ENCODE measurements around the gene COBL.

The COBL gene

GRCh38 chr7:51152706-51153200 is 163.9 kb downstream of the COBL start:
- in situ Hi-C loops (cut with MboI; ENCODE audit: low sequenced_read_pairs) = loop anchor here (25.0 kb wide), 1 partner anchor 690 kb away; the partner anchor contains the start of gene FIGNL1

- in situ Hi-C loops (cut with MboI; ENCODE audit: low sequenced_read_pairs) = loop anchor here (25.0 kb wide), 1 partner anchor 689 kb away; the partner anchor contains the start of gene FIGNL1
These were observed 165.2 kb downstream of the COBL start for GRCh38 chr7:51151455-51151854.

- in situ Hi-C loops (cut with MboI; ENCODE audit: low sequenced_read_pairs) = loop anchor here (25.0 kb wide), 1 partner anchor 688 kb away; the partner anchor contains the start of gene FIGNL1
These were observed 166.4 kb downstream of the COBL start for GRCh38 chr7:51150193-51150592.

DNA sequence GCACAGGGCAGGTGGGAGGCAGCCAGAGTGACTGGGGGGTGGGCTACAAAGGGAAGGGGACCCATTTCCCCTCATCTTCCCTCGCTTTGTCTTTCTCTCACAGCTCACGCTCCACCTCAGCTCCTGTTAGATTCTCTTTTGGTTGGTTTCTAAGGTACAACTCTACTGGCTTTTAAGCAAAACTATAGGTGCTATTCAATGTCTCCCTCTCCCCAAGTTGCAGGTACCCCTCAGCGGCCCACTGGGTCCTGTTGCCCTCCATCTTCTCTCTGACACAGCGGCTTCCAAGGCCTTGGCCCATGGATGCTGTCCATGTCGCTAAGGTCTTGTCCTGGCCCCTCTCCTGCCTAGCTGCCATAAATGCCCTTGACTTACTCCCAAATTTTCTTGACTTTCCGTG is 168.4 kb downstream of the COBL start:
- in situ Hi-C loops (cut with MboI; ENCODE audit: low sequenced_read_pairs) = no loop called here

DNA sequence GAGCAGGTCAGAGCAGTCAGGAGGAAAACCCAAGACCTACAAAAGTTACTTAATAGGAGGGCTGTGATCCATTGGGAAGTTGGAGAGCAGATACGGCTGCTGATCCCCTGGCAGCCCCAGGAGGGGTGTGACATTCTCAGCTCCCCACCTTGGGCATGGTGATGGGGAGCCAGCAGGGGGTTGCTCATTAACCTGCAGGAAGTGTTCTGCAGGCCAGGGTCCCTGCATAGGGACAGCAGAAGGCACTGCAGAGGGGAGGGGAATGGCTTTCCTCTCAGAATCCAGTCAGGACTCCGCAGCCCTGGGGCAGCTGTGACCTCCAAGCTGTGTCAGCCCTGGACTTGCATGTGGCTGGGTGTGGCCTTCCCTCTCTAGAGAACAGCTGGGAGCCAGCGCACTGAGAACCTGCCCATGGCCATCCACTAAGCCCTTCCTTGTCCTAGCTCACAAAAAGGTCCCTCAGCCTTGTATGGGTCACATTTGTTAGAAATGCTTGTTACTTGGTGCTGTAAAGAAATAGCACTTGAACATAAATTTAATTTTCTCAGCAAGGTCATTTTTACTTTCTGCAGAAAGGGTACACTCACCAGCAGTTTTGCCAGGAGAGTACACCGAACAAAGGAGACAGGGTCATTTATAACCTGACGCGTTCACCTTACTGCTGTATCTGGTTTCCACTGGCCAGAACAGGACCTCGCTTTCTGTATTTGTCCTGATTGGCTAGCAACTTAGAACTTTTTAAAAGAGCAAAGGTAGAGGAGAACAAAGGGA is 169.6 kb downstream of the COBL start:
- in situ Hi-C loops (cut with MboI; ENCODE audit: low sequenced_read_pairs) = no loop called here

GRCh38 chr7:51144178-51144577 is 172.4 kb downstream of the COBL start:
- in situ Hi-C loops (cut with MboI; ENCODE audit: low sequenced_read_pairs) = no loop called here

GRCh38 chr7:51142741-51143385 is 173.7 kb downstream of the COBL start:
- in situ Hi-C loops (cut with MboI; ENCODE audit: low sequenced_read_pairs) = no loop called here

DNA sequence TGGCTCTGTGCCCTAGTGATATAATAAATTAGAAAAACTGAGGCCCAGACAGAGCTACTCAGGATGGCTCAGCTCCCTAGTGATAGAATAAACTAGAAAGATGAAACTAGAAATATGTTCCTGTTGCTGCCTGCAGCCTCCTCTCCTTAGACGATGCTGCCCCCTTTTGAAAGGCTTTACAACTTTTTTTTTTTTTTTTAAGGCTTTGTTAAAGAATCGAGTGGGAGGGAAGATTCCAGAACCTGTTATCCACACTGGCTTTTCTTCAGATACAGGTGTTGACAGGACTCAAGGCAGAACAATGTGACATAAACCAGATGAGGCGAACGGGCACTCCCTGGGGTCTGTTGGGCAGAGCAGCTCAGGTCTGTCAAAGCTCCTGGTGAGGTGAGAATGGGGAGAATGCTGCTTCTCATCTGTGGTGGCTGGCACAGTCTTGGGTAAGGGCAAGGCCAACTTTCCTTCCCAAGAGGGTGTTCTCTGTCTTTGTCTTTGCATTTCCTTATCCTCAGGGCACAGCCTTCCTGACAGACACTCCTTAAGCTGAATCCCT is 175.1 kb downstream of the COBL start:
- in situ Hi-C loops (cut with MboI; ENCODE audit: low sequenced_read_pairs) = no loop called here

DNA sequence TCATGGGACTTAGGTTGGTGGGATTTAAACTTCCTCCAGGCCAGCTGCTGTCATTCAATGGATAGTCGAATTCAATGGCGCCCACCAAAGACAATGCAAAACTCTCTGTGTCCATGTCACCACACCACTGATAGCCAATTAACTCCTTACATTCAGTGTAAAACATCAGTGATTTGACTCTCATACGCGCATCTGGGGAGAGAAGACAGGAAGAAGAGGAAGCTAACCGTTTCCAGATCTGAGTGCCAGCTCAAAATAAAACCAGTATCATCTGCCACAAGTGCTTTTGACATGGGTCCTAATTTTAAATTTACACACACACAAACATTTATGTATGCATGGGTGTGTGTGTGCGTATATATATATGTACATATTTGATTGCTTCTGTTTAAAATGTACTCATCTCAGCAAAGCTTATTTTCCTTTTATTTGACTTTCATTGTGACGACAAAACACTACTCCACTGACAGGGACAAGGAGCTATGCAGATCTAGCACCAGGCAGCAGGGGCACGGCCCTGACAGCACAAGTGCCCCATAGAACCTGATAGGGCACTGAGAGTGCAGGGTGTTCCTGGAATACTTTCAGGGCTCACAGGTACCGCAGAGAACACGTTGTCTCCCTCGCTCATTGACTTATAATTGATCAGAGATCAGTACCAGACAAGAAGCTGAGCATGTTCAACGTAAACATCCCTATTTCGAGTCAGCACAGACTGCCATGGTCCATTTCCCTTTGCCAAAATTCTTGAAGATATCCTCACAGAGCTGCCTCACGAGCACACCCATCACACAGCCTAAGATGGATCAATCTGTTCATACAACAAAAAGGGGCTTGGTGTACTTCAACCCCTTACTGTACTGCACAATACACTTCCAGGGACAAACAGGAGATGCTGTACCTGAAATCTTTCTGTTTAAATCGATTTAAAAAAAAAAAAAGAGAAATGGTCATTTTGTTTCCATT is 176.1 kb downstream of the COBL start:
- in situ Hi-C loops (cut with MboI; ENCODE audit: low sequenced_read_pairs) = no loop called here

DNA sequence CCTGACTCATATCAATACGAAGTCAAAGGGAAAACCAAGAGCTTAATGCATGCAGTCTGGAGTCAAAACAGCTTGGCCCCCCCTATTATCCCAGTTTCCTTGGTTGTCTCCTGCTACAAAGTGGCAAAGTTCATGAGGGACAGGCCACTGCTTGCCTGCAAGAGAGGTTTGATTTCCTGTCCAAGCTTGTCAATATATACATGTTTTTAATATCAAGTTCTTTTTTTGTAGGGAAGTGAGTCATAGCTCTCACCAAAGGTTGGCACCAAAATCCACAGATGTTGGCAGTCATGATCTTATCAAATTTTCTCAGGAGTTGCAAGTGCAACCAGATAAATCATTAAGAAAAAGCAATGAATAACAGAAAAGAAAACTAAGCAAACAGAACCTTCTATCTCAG is 176.8 kb downstream of the COBL start:
- in situ Hi-C loops (cut with MboI; ENCODE audit: low sequenced_read_pairs) = no loop called here

DNA sequence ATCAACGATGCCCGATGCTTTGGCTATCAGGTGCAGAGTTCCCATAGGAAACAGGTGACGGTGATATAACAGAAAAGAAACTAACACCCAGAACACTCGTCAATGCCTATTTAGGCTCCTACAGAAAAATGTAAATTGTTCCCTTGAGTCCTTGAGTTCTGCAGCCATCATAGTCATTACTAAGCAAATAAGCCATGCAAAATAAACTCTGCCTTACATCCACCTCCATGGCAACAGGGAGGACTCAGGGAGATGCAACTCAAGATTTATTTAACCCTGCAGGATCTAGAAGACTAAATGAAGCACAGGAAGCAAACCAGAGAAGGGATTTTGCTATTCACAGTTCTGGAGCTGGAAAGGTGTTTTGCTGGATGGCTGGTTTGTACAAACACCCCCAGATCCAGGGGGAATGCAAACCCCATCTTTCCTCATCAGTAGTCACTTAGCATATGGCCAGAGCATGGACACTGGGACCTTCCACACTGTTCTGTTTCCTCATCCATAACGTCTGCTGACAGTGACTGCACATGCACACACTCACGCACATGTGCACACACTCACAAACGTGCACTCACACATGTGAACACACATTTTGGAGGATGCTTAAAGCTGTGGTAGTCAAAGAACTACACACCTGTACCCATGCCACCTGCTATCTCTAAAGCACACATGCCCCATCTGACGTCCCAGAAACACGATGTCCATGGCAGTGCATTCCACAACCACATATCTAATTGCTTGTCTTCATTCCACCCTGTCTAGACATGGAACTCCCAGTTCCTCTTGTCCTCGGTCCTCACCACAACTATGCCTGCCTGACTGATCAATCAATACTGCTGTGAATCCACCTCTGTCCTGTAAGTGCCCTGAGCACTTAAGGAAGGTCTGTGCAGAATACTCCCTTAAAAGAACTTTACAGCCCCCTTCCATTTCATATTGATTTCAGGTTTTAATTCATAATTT is 178.2 kb downstream of the COBL start:
- in situ Hi-C loops (cut with MboI; ENCODE audit: low sequenced_read_pairs) = no loop called here

- in situ Hi-C loops (cut with MboI; ENCODE audit: low sequenced_read_pairs) = no loop called here
These were observed 181.0 kb downstream of the COBL start for GRCh38 chr7:51135576-51135975.

DNA sequence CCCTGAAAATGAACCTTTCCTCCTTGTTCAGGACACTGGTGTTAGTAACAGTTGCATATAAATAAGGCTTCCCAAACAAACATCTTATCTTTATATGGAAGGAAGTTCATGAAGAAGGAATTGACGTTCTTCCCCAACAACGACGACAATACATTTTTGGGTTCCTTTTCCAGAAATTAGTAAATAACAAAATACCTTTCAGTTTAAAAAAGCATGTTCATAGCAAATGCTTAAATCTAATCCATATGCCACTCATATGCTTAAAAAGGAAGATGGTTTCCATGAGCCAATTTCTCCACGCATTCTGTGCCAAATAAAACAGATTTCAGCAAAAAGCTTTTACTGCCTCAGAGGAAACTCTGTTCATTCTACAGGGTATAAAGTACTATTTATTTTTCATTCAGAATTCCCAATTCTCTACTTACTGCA is 182.6 kb downstream of the COBL start:
- in situ Hi-C loops (cut with MboI; ENCODE audit: low sequenced_read_pairs) = no loop called here

DNA sequence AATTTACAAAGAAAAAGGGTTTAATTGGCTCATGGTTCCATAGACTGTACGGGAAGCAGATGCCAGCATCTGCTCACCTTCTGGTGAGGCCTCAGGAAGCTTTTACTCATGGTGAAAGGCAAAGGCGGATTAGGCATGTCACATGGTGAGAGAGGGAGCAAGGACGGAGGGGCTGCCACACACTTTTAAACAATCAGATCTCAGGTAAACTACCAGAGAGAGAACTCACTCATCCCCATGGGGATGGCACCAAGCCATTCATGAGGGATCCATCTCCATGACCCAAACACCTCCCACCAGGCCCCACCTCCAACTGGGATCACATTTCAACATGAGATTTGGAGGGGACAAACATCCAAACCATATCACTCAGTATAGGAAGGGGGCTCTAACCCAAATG is 183.9 kb downstream of the COBL start:
- in situ Hi-C loops (cut with MboI; ENCODE audit: low sequenced_read_pairs) = no loop called here

GRCh38 chr7:51129527-51130472 is 186.8 kb downstream of the COBL start:
- in situ Hi-C loops (cut with MboI; ENCODE audit: low sequenced_read_pairs) = no loop called here

- in situ Hi-C loops (cut with MboI; ENCODE audit: low sequenced_read_pairs) = no loop called here
These were observed 187.8 kb downstream of the COBL start for GRCh38 chr7:51128545-51129435.

- in situ Hi-C loops (cut with MboI; ENCODE audit: low sequenced_read_pairs) = no loop called here
These were observed 189.0 kb downstream of the COBL start for GRCh38 chr7:51127618-51127904.

All from HL-60/S4 treated with retinoic acid at 250 ng/mL for 4 days and 3 days (cell line).